HG03558 (cell line): ENCODE data around the gene EN1.
A peak's percentile ranks its signal among the peaks of the same experiment; 100 is the strongest.

Source experiments
- ATAC-seq: cut with Tn5 transposase; IDR thresholded peaks from one replicate; pipeline ENCODE4 v1.9.1; 2021; ENCODE audit warnings: moderate number of reproducible peaks; ENCODE audit not compliant: unreplicated experiment; ENCODE audit errors: extremely low read depth

The EN1 gene

GRCh38 chr2:118846953-118847761 is at the start of gene EN1:
TSS of gene EN1 (minus strand) at chr2:118847648. CDS start at chr2:118847167, 481 bp downstream.
- ATAC-seq, result no peak

- no peak for ATAC-seq
These were observed 45.7 kb upstream of the EN1 start for GRCh38 chr2:118893100-118893499.

GRCh38 chr2:118889995-118890394 is 42.5 kb upstream of the EN1 start:
- no peak for ATAC-seq

GRCh38 chr2:118883792-118884191 is 36.3 kb upstream of the EN1 start:
- ATAC-seq, result no peak

- peak; percentile 72 for ATAC-seq
These were observed 35.4 kb upstream of the EN1 start for GRCh38 chr2:118882693-118883336.

- peak; percentile 88 for ATAC-seq
These were observed 34.2 kb upstream of the EN1 start for GRCh38 chr2:118881490-118882129.

GRCh38 chr2:118880501-118880900 is 33.1 kb upstream of the EN1 start:
- no peak for ATAC-seq

GRCh38 chr2:118878531-118879149 is 31.2 kb upstream of the EN1 start:
- no peak for ATAC-seq

- no peak for ATAC-seq
These were observed 27.9 kb upstream of the EN1 start for GRCh38 chr2:118875318-118875717.

GRCh38 chr2:118874324-118874723 is 26.9 kb upstream of the EN1 start:
- no peak for ATAC-seq

- ATAC-seq, result peak; percentile 82
These were observed 17.7 kb upstream of the EN1 start for GRCh38 chr2:118865106-118865505.

GRCh38 chr2:118864207-118864606 is 16.8 kb upstream of the EN1 start:
- ATAC-seq, result no peak

- no peak for ATAC-seq
These were observed 14.3 kb upstream of the EN1 start for GRCh38 chr2:118861731-118862130.

- no peak for ATAC-seq
These were observed 13.8 kb upstream of the EN1 start for GRCh38 chr2:118861242-118861641.

- no peak for ATAC-seq
These were observed 13.1 kb upstream of the EN1 start for GRCh38 chr2:118860506-118860905.

- no peak for ATAC-seq
These were observed 11.8 kb upstream of the EN1 start for GRCh38 chr2:118859157-118859770.

GRCh38 chr2:118858485-118859156 is 11.2 kb upstream of the EN1 start:
- no peak for ATAC-seq

GRCh38 chr2:118857677-118858484 is 10.4 kb upstream of the EN1 start:
- no peak for ATAC-seq
